Measurements from ENCODE around the gene ICOS. TPM values are rescaled to one million over a fixed set of nuclear protein-coding genes. Genes with fewer than 3 reads are reported as not detected.

The ICOS gene
- total RNA-seq, 1 donor from 2014 or later = not detected

DNA sequence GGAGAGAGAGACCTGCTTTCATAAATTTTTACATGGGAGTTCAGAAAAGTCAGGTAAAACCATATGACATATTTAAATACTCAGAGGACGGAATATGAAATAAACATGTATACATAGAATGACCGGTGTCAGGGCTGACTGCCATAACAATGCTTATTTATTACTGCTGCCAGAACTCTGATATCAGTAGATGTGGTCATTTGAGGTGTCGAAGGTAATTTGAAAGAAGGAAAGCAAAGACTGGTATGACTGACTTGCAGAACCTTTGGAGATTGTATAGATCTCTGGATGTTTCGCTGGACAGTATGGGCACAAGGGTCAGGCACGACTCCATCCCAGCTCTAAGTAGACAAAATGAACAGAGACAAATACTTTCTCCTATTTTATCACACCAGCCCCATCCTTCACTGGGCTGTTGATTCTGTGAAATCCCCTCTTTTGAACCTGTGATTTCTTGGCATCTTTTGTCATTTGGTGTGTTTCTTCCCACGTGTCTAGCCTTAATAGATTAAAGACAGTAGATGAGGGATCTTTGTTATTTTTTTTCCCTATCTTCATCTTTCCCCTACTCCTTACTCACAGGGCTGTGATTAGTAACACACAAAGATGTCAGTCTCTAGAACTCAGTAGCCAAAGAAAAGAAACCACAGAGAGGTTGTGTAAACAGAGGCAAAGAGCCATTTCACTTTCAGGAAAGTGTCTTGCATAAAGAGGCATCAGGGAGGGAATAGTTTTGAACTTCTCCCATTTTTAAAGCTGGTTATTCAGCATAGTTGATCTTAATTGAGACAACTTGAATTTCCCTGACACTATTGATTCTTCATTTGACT, 61.6 kb downstream of the ICOS start:
- intact Hi-C loops (cut with micrococcal nuclease) = no loop called here
- DNase-seq (no peak), ATAC-seq (no peak)

DNA sequence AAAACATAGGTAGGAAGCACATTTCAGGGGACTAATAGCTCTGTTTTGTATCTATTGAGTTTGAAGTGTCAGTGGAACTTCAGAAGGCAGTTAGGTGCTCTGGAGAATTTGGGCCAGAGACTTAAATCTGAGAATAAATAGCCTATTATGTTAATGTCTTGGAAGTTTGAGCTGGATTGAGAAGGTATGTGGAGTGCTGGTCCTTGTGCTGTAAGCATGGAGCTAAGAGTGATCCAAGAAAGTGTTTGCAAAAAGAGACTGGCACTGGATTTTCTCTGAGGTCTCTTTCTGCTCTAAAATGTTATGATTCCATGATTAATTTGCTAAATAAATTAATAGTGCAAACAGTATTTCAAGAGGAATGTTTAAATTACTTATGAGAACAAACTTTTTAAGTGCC, 63.3 kb downstream of the ICOS start:
- ATAC-seq (no peak), DNase-seq (no peak)
- intact Hi-C loops (cut with micrococcal nuclease) = no loop called here

DNA sequence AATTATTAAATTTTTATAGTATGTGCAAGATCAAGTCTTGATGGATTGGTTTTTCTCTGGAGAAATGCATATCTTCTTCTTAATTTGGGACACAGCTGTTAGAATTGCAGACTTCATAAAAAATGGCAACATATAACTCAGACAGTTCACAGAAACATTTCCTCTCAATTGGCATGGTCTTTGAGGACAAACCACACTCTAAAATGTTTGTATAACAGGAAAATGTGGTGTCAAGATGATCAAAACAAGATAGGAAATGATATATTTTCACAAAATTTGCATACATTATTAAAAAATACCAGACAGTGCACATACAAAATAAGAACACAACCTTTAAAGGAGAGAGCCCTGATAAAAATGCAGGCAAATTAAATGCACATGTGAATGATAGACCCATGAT, 63.9 kb downstream of the ICOS start:
- no peak for DNase-seq
- intact Hi-C loops (cut with micrococcal nuclease) = no loop called here
- ATAC-seq = no peak

DNA sequence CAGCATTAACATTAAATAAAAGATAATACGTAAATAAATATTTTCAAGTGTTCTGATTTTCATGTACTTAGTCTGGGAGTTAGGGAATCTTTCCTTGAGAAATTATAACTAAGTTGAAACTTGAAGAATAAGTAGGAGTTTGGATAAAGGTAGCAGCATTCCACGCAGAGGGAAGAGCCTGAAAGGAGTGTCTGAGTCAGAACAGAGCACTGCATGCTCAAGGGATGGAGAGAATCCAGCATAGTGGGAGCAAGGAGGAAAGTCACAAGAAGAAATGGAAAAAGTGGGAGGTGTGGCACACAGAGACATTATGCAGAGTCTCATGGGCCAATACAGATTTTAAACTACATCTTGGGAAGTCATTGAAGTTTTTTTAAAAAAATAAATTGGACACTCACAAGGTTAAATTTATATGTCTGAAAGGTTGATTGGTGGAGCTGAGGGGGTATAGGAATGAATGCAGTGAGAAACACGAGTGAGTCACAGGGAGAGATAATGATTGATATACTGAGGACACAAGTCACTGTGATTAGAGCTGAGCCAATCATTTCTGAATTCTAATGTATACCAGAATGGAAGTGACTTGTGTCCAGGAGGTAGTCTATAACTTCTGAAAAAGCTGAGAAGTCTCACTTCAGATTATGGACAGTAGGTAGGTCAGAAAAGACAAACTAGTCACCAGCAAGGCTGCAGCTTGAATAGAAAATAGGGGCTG, 66.9 kb downstream of the ICOS start:
- ATAC-seq (no peak), DNase-seq (no peak)
- intact Hi-C loops (cut with micrococcal nuclease) = no loop called here

DNA sequence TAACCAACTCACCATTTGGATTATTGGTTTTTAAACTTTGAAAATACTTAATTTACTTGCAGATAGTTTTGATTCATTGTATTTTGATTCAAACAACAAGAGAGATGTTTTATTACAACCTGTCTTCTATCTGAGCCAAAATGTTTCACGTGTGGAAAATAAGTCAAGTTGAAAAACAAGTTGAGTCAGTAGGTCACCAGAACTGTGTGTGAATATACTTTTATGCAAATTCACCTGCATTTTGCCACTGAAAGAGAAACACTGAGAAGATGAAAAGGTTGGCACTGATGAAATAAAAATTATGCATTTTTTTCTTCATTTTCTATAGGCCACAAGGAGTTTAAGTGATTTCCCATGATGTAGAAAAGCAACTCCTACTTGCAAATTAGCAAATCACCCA, 68.3 kb downstream of the ICOS start:
- intact Hi-C loops (cut with micrococcal nuclease) = no loop called here
- ATAC-seq (no peak), DNase-seq (no peak)

DNA sequence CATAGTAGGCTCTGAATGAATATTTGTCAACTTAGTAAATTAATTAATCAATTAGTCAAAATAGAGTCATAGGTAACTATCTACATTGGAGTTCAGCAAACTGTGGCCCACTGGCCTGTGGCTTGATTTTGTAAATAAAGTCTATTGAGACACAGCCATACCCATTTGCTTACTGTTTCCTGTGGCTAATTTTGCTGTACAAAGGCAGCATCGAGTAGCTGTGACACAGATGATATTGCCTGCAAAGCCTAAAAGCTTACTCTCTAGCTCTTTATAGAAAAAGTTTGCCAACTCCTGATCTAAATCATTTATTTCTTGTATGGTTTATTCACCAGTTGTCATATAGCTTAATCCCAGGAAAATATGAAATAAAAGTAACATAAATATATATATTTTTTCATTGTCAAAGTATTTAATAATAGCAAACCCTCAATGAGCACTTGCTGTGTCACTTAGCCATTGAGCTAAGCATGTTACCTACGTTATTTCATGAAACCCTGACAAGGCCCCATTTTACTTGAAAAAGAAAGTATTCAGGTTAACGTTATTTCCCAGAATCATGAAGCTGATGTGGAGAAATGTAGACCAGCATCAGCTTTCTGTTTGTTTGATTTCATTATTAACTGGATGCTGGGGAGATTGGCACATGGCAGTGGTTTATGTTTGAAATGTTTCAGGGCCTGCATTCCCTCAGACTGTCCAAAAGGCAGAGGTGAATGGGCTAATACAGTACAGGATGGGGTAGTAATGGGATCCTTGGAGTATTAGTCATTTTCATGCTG, 69.6 kb downstream of the ICOS start:
- intact Hi-C loops (cut with micrococcal nuclease) = no loop called here
- no peak for DNase-seq
- no peak for ATAC-seq

GRCh38 chr2:204008352-204008751, 71.8 kb downstream of the ICOS start:
- no peak for ATAC-seq
- no peak for DNase-seq
- intact Hi-C loops (cut with micrococcal nuclease) = no loop called here

DNA sequence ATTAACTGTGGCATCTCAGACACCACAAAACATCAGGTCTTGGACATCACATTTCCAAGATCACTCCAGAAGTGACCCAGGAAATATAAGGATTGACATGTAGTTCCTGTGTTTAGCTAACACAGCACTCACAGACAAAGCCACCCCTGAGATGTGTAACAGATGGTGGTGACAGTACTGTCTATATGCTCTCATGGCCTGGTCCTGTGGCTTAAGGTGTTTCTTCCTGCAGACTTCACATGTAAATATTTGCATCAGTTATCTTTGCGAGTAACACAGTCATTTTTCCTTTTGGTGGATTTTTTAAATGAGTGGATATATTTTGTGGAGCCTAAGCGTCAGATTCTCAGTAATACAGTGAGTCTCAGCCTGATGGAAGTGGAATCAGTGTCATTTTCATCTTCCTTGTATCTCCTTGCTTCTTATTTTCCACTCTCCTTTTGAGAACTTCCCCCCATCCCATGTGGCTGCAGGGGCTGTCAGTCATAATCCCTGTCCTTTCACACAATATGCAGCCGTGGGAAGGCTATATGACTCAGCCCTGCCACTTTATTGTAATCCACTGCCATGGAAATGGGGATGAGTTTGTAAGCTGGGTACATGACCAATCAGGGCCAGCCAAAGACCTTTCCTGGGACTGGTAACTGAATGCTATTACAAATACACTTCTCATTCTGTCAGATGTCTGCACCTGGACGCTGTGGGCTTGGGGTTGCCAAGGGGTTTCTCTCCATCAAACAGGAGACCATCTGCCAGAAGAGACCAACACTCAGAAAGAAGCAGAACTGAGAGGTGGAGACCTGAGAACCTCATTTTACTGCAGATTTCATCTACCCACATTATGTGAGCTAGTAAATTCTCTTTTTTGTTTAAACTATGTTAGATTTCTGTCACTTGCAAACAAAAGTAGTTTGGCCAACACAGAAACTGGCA, 74.3 kb downstream of the ICOS start:
- DNase-seq = no peak
- ATAC-seq = no peak
- intact Hi-C loops (cut with micrococcal nuclease) = no loop called here

Other genes starting within 250 kb of the ICOS start
- gene CD28, start 230.1 kb upstream of the ICOS start, total RNA-seq = 0.92 TPM
- gene CTLA4, start 69.0 kb upstream of the ICOS start, total RNA-seq = not detected

Measured in left ventricle myocardium superior (tissue), 1 donor.